Dermis blood vessel endothelial cell (primary cell): ENCODE measurements around the gene SH3RF3. TPM values are rescaled to one million over a fixed set of nuclear protein-coding genes. Genes with fewer than 3 reads are reported as not detected.

Source experiments
- DNase-seq: peaks from one replicate; pipeline ENCODE4 v3.0.0; 2010
- total RNA-seq: library from RNA; depleted of rRNA; stranded (reverse); fragments of >200 nt; gene quantifications from 2 replicates; pipeline ENCODE4 v1.2.3, GENCODE V29; 2014

The SH3RF3 gene
- total RNA-seq, 1 donor from 2014 or later: 7.7 TPM

- peak; percentile 82 for DNase-seq
Observed at GRCh38 chr2:109510136-109511028, 381.4 kb downstream of the SH3RF3 start.

GRCh38 chr2:109511168-109511567 is 382.2 kb downstream of the SH3RF3 start:
- no peak for DNase-seq

- DNase-seq: no peak
Observed at GRCh38 chr2:109512076-109512475, 383.1 kb downstream of the SH3RF3 start.

- no peak for DNase-seq
Observed at GRCh38 chr2:109513230-109513629, 384.2 kb downstream of the SH3RF3 start.

- peak; percentile 17 for DNase-seq
Observed at GRCh38 chr2:109513749-109514588, 385.0 kb downstream of the SH3RF3 start.

GRCh38 chr2:109514857-109515256 is 385.9 kb downstream of the SH3RF3 start:
- DNase-seq: no peak

GRCh38 chr2:109516445-109517117 is 387.6 kb downstream of the SH3RF3 start:
- DNase-seq: peak; percentile 81

- DNase-seq: no peak
Observed at GRCh38 chr2:109517118-109517889, 388.3 kb downstream of the SH3RF3 start.

- no peak for DNase-seq
Observed at GRCh38 chr2:109519513-109519912, 390.5 kb downstream of the SH3RF3 start.

GRCh38 chr2:109521233-109522062 is 392.4 kb downstream of the SH3RF3 start:
- DNase-seq: no peak

- no peak for DNase-seq
Observed at GRCh38 chr2:109522063-109522374, 393.0 kb downstream of the SH3RF3 start.

GRCh38 chr2:109523121-109523520 is 394.1 kb downstream of the SH3RF3 start:
- no peak for DNase-seq

- no peak for DNase-seq
Observed at GRCh38 chr2:109523536-109524361, 394.7 kb downstream of the SH3RF3 start.

- DNase-seq: no peak
Observed at GRCh38 chr2:109525836-109526235, 396.8 kb downstream of the SH3RF3 start.

GRCh38 chr2:109526442-109526970 is 397.5 kb downstream of the SH3RF3 start:
- no peak for DNase-seq

- DNase-seq: no peak
Observed at GRCh38 chr2:109527079-109527478, 398.1 kb downstream of the SH3RF3 start.

- DNase-seq: no peak
Observed at GRCh38 chr2:109527846-109528705, 399.1 kb downstream of the SH3RF3 start.

- DNase-seq: no peak
Observed at GRCh38 chr2:109528811-109529501, 400.0 kb downstream of the SH3RF3 start.
